H1 (cell line): ENCODE results near the gene PRSS22. TPM values are rescaled to one million over a fixed set of nuclear protein-coding genes. Genes with fewer than 3 reads are reported as not detected.

Experiments
- CTCF ChIA-PET: fragments of 300-600 bp; sonication (Branson Sonifier 250); formaldehyde crosslinking; loops from one replicate; lab custom pipeline; 2021; ENCODE audit not compliant: partially characterized antibody; lab: Charles Lee
- POLR2A ChIA-PET: fragments of 300-600 bp; sonication (Branson Sonifier 250); formaldehyde crosslinking; loops from one replicate; lab custom pipeline; 2021; ENCODE audit warnings: inconsistent platforms; ENCODE audit not compliant: partially characterized antibody; lab: Charles Lee
- DNase-seq, 2 experiments: peaks; one replicate each; pipeline versions ENCODE4 v3.0.0 to v3.0.0-alpha.2; 2010 to 2022; ENCODE audit warnings: low spot score in 2 of 2, low read depth in 1 of 2, mixed read lengths in 1 of 2
- FAIRE-seq: peaks from 2 replicates; lab custom pipeline; 2011; peaks lifted over from hg19 to GRCh38; lab: Jason Lieb, UNC
- H2AFZ ChIP-seq: 2 replicates; pipeline ENCODE4 v1.8.1; 2012; ENCODE audit warnings: low read length, inconsistent platforms
- H2AK5ac ChIP-seq: 2 replicates; pipeline ENCODE4 v1.6.1; 2013; ENCODE audit warnings: low read depth, low read length
- H2BK120ac ChIP-seq: replicated peaks from 2 replicates; pipeline ENCODE3; 2013; ENCODE audit warnings: low read depth, low read length, inconsistent platforms
- H2BK12ac ChIP-seq: 2 replicates; pipeline ENCODE4 v1.6.1; 2013; ENCODE audit warnings: low read depth, low read length
- H2BK15ac ChIP-seq: 2 replicates; pipeline ENCODE4 v1.6.1; 2013; ENCODE audit warnings: low read length
- H2BK20ac ChIP-seq: 2 replicates; pipeline ENCODE4 v1.6.1; 2013; ENCODE audit warnings: low read length
- H2BK5ac ChIP-seq: 2 replicates; pipeline ENCODE4 v1.6.1; 2013; ENCODE audit warnings: low read depth, low read length
- H3K14ac ChIP-seq: 2 replicates; pipeline ENCODE4 v1.6.1; 2013; ENCODE audit warnings: inconsistent platforms; ENCODE audit not compliant: insufficient read length
- H3K18ac ChIP-seq: 2 replicates; pipeline ENCODE4 v1.6.1; 2013; ENCODE audit warnings: low read length; ENCODE audit errors: extremely low read depth
- H3K23ac ChIP-seq: 2 replicates; pipeline ENCODE4 v1.6.1; 2013; ENCODE audit warnings: inconsistent platforms; ENCODE audit not compliant: insufficient read length
- H3K23me2 ChIP-seq: 2 replicates; pipeline ENCODE4 v1.6.1; 2013; ENCODE audit warnings: low read depth, low read length
- H3K27ac ChIP-seq: 2 replicates; pipeline ENCODE4 v1.6.1; 2011; ENCODE audit warnings: low read depth, low read length, inconsistent platforms
- H3K27me3 ChIP-seq, 4 experiments: replicated peaks in 1 of 4; 1 replicate in 1 of 4; 2 replicates in 3 of 4; pipeline versions ENCODE4 v1.6.1 to v1.8.1; 2011 to 2013; ENCODE audit warnings: low read length in 3 of 4, mild to moderate bottlenecking in 3 of 4, inconsistent platforms in 2 of 4, mixed read lengths in 2 of 4, moderate library complexity in 1 of 4; ENCODE audit not compliant: control insufficient read depth in 3 of 4, insufficient read depth in 3 of 4; ENCODE audit errors: extremely low read depth in 1 of 4
- H3K36me3 ChIP-seq, 4 experiments: 2 replicates each; pipeline versions ENCODE4 v1.6.1 to v1.8.1; 2011 to 2013; ENCODE audit warnings: mild to moderate bottlenecking in 4 of 4, low read length in 3 of 4, moderate library complexity in 2 of 4, control low read depth in 1 of 4, inconsistent platforms in 1 of 4; ENCODE audit not compliant: insufficient read depth in 4 of 4, control insufficient read depth in 2 of 4
- H3K4ac ChIP-seq: replicated peaks from 2 replicates; pipeline ENCODE3; 2013; ENCODE audit warnings: low read length, low read depth, mixed read lengths, inconsistent platforms; ENCODE audit not compliant: insufficient read length
- H3K4me1 ChIP-seq, 4 experiments: replicated peaks in 1 of 4; 1 replicate in 1 of 4; 2 replicates in 3 of 4; pipeline versions ENCODE4 v1.6.1 to v1.8.1; 2011 to 2013; ENCODE audit warnings: low read length in 3 of 4, inconsistent platforms in 2 of 4, mixed read lengths in 1 of 4; ENCODE audit not compliant: insufficient read depth in 4 of 4, control insufficient read depth in 3 of 4
- H3K4me2 ChIP-seq, 2 experiments: 2 replicates each; pipeline versions ENCODE4 v1.6.1 to v1.8.1; 2011 to 2013; ENCODE audit warnings: low read depth in 2 of 2, low read length in 2 of 2, control low read depth in 1 of 2, inconsistent platforms in 1 of 2, mild to moderate bottlenecking in 1 of 2; ENCODE audit not compliant: insufficient read depth in 1 of 2
- H3K4me3 ChIP-seq, 4 experiments: fragments of 200-600, 300-600 bp in 1 of 4; sonication (generic), shearing (Covaris generic), sonication (Bioruptor Twin) in 1 of 4; 2 replicates each; pipeline versions ENCODE4 v1.5.1 to v1.8.1; 2011 to 2016; ENCODE audit warnings: low read length in 4 of 4, low read depth in 3 of 4, control low read depth in 2 of 4, inconsistent platforms in 2 of 4, mild to moderate bottlenecking in 2 of 4, mixed read lengths in 1 of 4, moderate library complexity in 1 of 4; ENCODE audit not compliant: insufficient read depth in 2 of 4; ENCODE audit errors: extremely low read depth in 1 of 4
- H3K56ac ChIP-seq: replicated peaks from 2 replicates; pipeline ENCODE3; 2013; ENCODE audit warnings: low read depth, mild to moderate bottlenecking, mixed read lengths, low read length, inconsistent platforms; ENCODE audit not compliant: insufficient read length
- H3K79me1 ChIP-seq: 2 replicates; pipeline ENCODE4 v1.6.1; 2013; ENCODE audit warnings: low read depth, low read length, control low read depth
- H3K79me2 ChIP-seq, 2 experiments: 2 replicates each; pipeline versions ENCODE4 v1.6.1 to v1.8.1; 2012 to 2013; ENCODE audit warnings: low read length in 2 of 2, mild to moderate bottlenecking in 2 of 2, inconsistent platforms in 1 of 2; ENCODE audit not compliant: insufficient read depth in 2 of 2, control insufficient read depth in 1 of 2
- H3K9ac ChIP-seq, 4 experiments: replicated peaks in 1 of 4; 1 replicate in 1 of 4; 2 replicates in 3 of 4; pipeline versions ENCODE4 v1.6.1 to v1.8.1; 2011 to 2013; ENCODE audit warnings: low read depth in 3 of 4, low read length in 3 of 4, control low read depth in 2 of 4, mild to moderate bottlenecking in 2 of 4, moderate library complexity in 2 of 4, inconsistent platforms in 1 of 4; ENCODE audit errors: extremely low read depth in 1 of 4
- H3K9me3 ChIP-seq, 2 experiments: 2 replicates each; pipeline versions ENCODE4 v1.6.1 to v1.8.1; 2012 to 2013; ENCODE audit warnings: mild to moderate bottlenecking in 2 of 2, moderate library complexity in 2 of 2, control low read depth in 1 of 2, inconsistent platforms in 1 of 2, low read depth in 1 of 2, low read length in 1 of 2, mixed read lengths in 1 of 2; ENCODE audit not compliant: insufficient read depth in 2 of 2
- H4K20me1 ChIP-seq, 2 experiments: replicated peaks in 1 of 2; 2 replicates each; pipeline versions ENCODE3 to v1.8.1; 2011 to 2013; ENCODE audit warnings: inconsistent platforms in 2 of 2, low read length in 2 of 2, mild to moderate bottlenecking in 1 of 2; ENCODE audit not compliant: insufficient read depth in 2 of 2, control insufficient read depth in 1 of 2
- H4K5ac ChIP-seq: 2 replicates; pipeline ENCODE4 v1.6.1; 2013; ENCODE audit warnings: low read length, low read depth, mixed read lengths, inconsistent platforms; ENCODE audit not compliant: insufficient read length
- H4K8ac ChIP-seq: 2 replicates; pipeline ENCODE4 v1.8.0; 2013; ENCODE audit warnings: mild to moderate bottlenecking, moderate library complexity, low read length, inconsistent platforms; ENCODE audit not compliant: insufficient read depth; ENCODE audit errors: extremely low read depth
- H4K91ac ChIP-seq: replicated peaks from 2 replicates; pipeline ENCODE3; 2013; ENCODE audit warnings: low read length, mixed read lengths, inconsistent platforms; ENCODE audit not compliant: insufficient read length
- JUND ChIP-seq: IDR thresholded peaks from 2 replicates; pipeline ENCODE4 v1.6.1; 2011; ENCODE audit warnings: mild to moderate bottlenecking, improper control_type of control experiment, low read length
- RNF2 ChIP-seq: fragments of 200-900, 300-1000 bp; sonication (generic); IDR thresholded peaks from 2 replicates; pipeline ENCODE4 v1.7.1; 2016; ENCODE audit warnings: borderline replicate concordance, low read depth, mild to moderate bottlenecking, antibody characterized with exemption, low read length; ENCODE audit not compliant: poor library complexity, severe bottlenecking; ENCODE audit errors: missing control alignments
- WGBS, 2 experiments: shearing (Covaris generic) in 1 of 2; methylation state at CpG; one replicate each; pipeline versions ENCODE4 v1.1.6 to v1.1.7; 2013 to 2015; ENCODE audit warnings: low lambda C conversion rate in 2 of 2, mixed read lengths in 2 of 2, inconsistent platforms in 1 of 2, low coverage in 1 of 2, missing lambda C conversion rate in 1 of 2; ENCODE audit not compliant: insufficient replicate concordance in 2 of 2, insufficient coverage in 1 of 2, insufficient read length in 1 of 2; ENCODE audit errors: extremely low coverage in 1 of 2, missing lambda C conversion rate in 1 of 2; 5-methylcytosine and 5-hydroxymethylcytosine counted together
- polyA plus RNA-seq, 7 experiments: library from polyadenylated mRNA; depleted of rRNA in 3 of 7; stranded (reverse) in 5 of 7; unstranded in 2 of 7; fragments of >200 nt in 5 of 7; fragments of 200-250 nt in 2 of 7; gene quantifications; 1 replicate in 5 of 7; 2 replicates in 1 of 7; 4 replicates in 1 of 7; pipeline versions ENCODE4 v1.2.1 to v1.2.3, GENCODE V29; 2011 to 2013; ENCODE audit warnings: missing spikeins in 2 of 7, mixed read lengths in 2 of 7
- total RNA-seq: library from RNA; stranded (reverse); fragmentation: NEBNext Ultra II Directional; extraction: Animal tissue kit (Norgen Biotek cat#: 25700); gene quantifications from 2 replicates; pipeline ENCODE4 v1.2.1, GENCODE V29; 2021

PRSS22 gene
- total and polyA plus RNA-seq, 2 of the 8 experiments (the other 6 are each of a cell fraction or from before 2014, with no cell fraction given): 4.0 to 4.4 TPM

GRCh38 chr16:2835638-2836493, 22.1 kb downstream of the PRSS22 start:
- H3K27me3 ChIP-seq: peaks cover 0 to 2% (median 0%) of the 10 kb centered on the region in 4 experiments; a peak in 1 of 7 replicates
- peak overlapping the region; percentile 81; the same call in 1 of the 2 replicates for H2BK15ac ChIP-seq
- no peak overlapping the region; a peak in 1 of 8 replicates for H3K4me3 ChIP-seq
- H3K4me2 ChIP-seq: 0 out of 4 replicates have a peak overlapping the region, but pooled peaks of 1 of the 2 experiments have one; percentile 13
- FAIRE-seq (no peak), DNase-seq (peak in 1 of 2 experiments; percentile 72)
- peak overlapping the region; percentile 25 for H4K5ac ChIP-seq
- H3K36me3 ChIP-seq: no peaks in the 10 kb centered on the region
- H4K8ac ChIP-seq: no peak overlapping the region
- H4K91ac ChIP-seq: peak overlapping the region; percentile 37
- peak overlapping the region; percentile 96 for H2BK12ac ChIP-seq
- H3K79me1 ChIP-seq: no peaks in the 10 kb centered on the region
- H3K4ac ChIP-seq: peak overlapping the region; percentile 63
- no peak overlapping the region for H3K14ac ChIP-seq
- peak overlapping the region; percentile 93 for H3K18ac ChIP-seq
- no peak overlapping the region for H3K23ac ChIP-seq
- TF ChIP-seq RNF2 (no peak), JUND (0 out of 2 replicates have a peak, but pooled peaks have one; percentile 66)
- no peak overlapping the region for H3K56ac ChIP-seq
- H3K23me2 ChIP-seq: peaks cover 14% of the 10 kb centered on the region; the same call in 1 of the 2 replicates
- H3K4me1 ChIP-seq: peaks cover 0 to 9% (median 2%) of the 10 kb centered on the region in 4 experiments; a peak in 5 of 7 replicates
- H2BK120ac ChIP-seq: no peak overlapping the region
- no peak overlapping the region for H3K27ac ChIP-seq
- peak overlapping the region; percentile 93; the same call in 1 of the 2 replicates for H2BK20ac ChIP-seq
- WGBS, 2 experiments: 74% methylated on average over 22 of the region's 22 CpGs; no CpG with 5 or more reads in 1 of the 2 experiments
- CTCF ChIA-PET: interaction anchor here (0.6 to 1.3 kb wide), 2 partner anchors 10 to 32 kb away, joined by 3 to 4 read pairs; no protein-coding TSS in a partner anchor
- H3K79me2 ChIP-seq: no peaks in the 10 kb centered on the region
- no peaks in the 10 kb centered on the region for H3K9me3 ChIP-seq
- H4K20me1 ChIP-seq: peaks cover 0 to 2% of the 10 kb centered on the region in 2 experiments
- POLR2A ChIA-PET: interaction anchor here (1.7 kb wide), 1 partner anchor 12 kb away, joined by 3 read pairs; no protein-coding TSS in a partner anchor
- peak overlapping the region; percentile 93 for H2BK5ac ChIP-seq
- H2AFZ ChIP-seq: peak overlapping the region; percentile 47; the same call in 1 of the 2 replicates
- H3K9ac ChIP-seq: no peak overlapping the region; a peak in 1 of 7 replicates
- H2AK5ac ChIP-seq: peak overlapping the region; percentile 93
